ENCODE measurements around the gene PCDHA11. TPM values are rescaled to one million over a fixed set of nuclear protein-coding genes. Genes with fewer than 3 reads are reported as not detected.
"Not testable (repeated sequence)": the region's sequence is repeated elsewhere in the genome, so short reads cannot be mapped to it uniquely, and the experiment has no call there.

The PCDHA11 gene
- total RNA-seq, 4 donors from 2014 or later, result 0.17 to 0.69 (median 0.34) TPM

DNA sequence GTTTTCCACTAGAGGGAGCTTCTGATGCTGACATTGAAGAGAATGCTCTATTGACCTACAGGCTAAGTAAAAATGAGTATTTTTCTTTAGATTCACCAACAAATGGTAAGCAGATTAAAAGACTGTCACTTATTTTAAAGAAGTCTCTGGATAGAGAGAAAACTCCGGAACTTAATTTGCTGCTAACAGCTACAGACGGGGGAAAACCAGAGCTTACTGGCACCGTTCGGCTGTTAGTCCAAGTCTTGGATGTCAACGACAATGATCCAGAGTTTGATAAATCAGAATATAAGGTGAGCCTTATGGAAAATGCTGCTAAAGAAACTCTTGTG lies 764 bp downstream of the PCDHA11 start:
- H3K4me1 ChIP-seq, result no peaks in the 10 kb centered on the region
- intact Hi-C loops (cut with DNase I), result no loop called here
- H3K9me3 ChIP-seq, result peaks cover 0 to 45% (median 17%) of the 10 kb centered on the region in 4 donors
- H3K27me3 ChIP-seq, result peaks cover 0 to 52% (median 2%) of the 10 kb centered on the region in 4 donors
- 64% methylated on average over 5 of the region's 5 CpGs for WGBS
- TF ChIP-seq POLR2AphosphoS5 (IDR thresholded peaks at IDR 0.05) (no peak), POLR2A (IDR thresholded peaks at IDR 0.05; ENCODE audit: low read depth) (no peak), EP300 (IDR thresholded peaks at IDR 0.05) (no peak)
- TF ChIP-seq, protein P1, sequence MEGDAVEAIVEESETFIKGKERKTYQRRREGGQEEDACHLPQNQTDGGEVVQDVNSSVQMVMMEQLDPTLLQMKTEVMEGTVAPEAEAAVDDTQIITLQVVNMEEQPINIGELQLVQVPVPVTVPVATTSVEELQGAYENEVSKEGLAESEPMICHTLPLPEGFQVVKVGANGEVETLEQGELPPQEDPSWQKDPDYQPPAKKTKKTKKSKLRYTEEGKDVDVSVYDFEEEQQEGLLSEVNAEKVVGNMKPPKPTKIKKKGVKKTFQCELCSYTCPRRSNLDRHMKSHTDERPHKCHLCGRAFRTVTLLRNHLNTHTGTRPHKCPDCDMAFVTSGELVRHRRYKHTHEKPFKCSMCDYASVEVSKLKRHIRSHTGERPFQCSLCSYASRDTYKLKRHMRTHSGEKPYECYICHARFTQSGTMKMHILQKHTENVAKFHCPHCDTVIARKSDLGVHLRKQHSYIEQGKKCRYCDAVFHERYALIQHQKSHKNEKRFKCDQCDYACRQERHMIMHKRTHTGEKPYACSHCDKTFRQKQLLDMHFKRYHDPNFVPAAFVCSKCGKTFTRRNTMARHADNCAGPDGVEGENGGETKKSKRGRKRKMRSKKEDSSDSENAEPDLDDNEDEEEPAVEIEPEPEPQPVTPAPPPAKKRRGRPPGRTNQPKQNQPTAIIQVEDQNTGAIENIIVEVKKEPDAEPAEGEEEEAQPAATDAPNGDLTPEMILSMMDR (IDR thresholded peaks at IDR 0.05), result no peak
- H3K4me3 ChIP-seq, result peak overlapping the region in 3 of 4 donors; percentile 28 to 32 (median 32)
- H3K27ac ChIP-seq (replicated peaks in 1 of 4), result no peak overlapping the region
- no peaks in the 10 kb centered on the region for H3K36me3 ChIP-seq
- DNase-seq (ENCODE audit: extremely low spot score), result no peak

DNA sequence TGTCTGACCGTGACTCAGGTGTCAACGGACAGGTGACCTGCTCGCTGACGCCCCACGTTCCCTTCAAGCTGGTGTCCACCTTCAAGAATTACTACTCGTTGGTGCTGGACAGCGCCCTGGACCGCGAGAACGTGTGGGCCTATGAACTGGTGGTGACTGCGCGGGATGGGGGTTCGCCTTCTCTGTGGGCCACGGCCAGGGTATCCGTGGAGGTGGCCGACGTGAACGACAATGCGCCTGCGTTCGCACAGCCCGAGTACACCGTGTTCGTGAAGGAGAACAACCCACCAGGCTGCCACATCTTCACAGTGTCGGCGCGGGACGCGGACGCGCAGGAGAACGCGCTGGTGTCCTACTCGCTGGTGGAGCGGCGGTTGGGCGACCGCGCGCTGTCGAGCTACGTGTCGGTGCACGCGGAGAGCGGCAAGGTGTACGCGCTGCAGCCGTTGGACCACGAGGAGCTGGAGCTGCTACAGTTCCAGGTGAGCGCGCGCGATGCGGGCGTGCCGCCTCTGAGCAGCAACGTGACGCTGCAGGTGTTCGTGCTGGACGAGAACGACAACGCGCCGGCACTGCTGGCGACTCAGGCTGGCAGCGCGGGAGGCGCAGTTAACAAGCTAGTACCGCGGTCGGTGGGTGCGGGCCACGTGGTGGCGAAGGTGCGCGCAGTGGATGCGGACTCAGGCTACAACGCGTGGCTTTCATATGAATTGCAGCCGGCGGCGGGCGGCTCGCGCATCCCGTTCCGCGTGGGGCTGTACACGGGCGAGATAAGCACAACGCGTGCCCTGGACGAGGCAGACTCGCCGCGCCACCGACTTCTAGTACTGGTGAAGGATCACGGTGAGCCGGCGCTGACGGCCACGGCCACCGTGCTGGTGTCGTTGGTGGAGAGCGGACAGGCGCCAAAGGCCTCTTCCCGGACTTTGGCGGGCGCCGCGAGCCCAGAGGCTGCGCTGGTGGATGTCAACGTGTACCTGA lies 1.8 kb downstream of the PCDHA11 start:
- Histone ChIP-seq H3K36me3 (no peaks in the 10 kb centered on the region), H3K27ac (replicated peaks in 1 of 4) (no peak overlapping the region), H3K4me1 (no peaks in the 10 kb centered on the region), H3K27me3 (peaks cover 0 to 61% (median 4%) of the 10 kb centered on the region in 4 donors), H3K4me3 (no peak overlapping the region), H3K9me3 (peaks cover 0 to 48% (median 17%) of the 10 kb centered on the region in 4 donors)
- TF ChIP-seq POLR2AphosphoS5 (IDR thresholded peaks at IDR 0.05), result no peak
- TF ChIP-seq, protein P1 (IDR thresholded peaks at IDR 0.05), result no peak
- no peak for TF ChIP-seq EP300 (IDR thresholded peaks at IDR 0.05)
- TF ChIP-seq POLR2A (IDR thresholded peaks at IDR 0.05; ENCODE audit: low read depth), result no peak
- 44% methylated on average over 19 of the region's 114 CpGs for WGBS
- no peak for DNase-seq (ENCODE audit: extremely low spot score)
- intact Hi-C loops (cut with DNase I), result no loop called here

DNA sequence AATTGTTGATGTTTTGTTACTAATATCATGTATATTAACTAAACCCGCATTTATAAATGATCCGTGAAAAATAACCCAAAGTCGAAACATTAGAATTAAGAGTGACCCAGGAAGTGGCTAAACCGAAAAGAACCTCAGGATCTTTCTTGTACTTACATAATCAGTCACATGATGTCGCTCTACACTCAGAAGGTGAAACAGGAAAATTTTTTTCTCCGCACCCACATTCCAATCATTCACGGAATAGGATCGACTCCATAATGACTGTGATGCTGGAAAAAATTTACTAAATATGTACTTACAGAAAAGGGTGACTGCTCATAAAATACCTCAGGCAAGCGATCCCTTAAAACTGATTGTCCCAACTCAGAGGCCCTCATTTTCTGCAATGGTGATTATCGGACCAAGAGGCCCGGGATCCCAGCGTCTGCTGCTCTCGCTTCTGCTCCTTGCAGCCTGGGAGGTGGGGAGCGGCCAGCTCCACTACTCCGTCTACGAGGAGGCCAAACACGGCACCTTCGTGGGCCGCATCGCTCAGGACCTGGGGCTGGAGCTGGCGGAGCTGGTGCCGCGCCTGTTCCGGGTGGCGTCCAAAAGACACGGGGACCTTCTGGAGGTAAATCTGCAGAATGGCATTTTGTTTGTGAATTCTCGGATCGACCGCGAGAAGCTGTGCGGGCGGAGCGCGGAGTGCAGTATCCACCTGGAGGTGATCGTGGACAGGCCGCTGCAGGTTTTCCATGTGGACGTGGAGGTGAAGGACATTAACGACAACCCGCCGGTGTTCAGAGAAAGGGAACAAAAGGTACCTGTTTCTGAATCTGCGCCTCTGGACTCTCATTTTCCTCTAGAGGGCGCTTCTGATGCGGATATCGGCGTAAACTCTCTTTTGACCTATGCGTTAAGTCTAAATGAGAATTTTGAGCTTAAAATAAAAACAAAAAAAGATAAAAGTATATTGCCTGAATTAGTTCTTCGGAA lies 6.6 kb downstream of the PCDHA11 start, which contains the start of gene PCDHA12:
PCDHA12 (plus strand) TSS at position 224 of the 981 bp plus-strand sequence; CDS start at position 389, 165 bp downstream.
- peak within 1 kb of the TSS in 3 of 4 donors; percentile 32 to 51 (median 38) for H3K4me3 ChIP-seq
- peak within 1 kb of the TSS in 2 of 4 donors; percentile 2 to 20 for H3K27ac ChIP-seq (replicated peaks in 1 of 4)
- H3K4me1 ChIP-seq, result no peaks in the 10 kb centered on the region
- peaks cover 0 to 74% (median 7%) of the 10 kb centered on the region in 4 donors for H3K27me3 ChIP-seq
- 25% methylated on average over 33 of the region's 47 CpGs for WGBS
- H3K36me3 ChIP-seq, result no peaks in the 10 kb centered on the region
- TF ChIP-seq EP300 (IDR thresholded peaks at IDR 0.05) (no peak), POLR2AphosphoS5 (IDR thresholded peaks at IDR 0.05) (no peak), POLR2A (IDR thresholded peaks at IDR 0.05; ENCODE audit: low read depth) (no peak)
- TF ChIP-seq, protein P1 (IDR thresholded peaks at IDR 0.05), result peak in 2 of 3 experiments; percentile 12 to 16
- no peak for DNase-seq (ENCODE audit: extremely low spot score)
- intact Hi-C loops (cut with DNase I), result no loop called here
- H3K9me3 ChIP-seq, result peaks cover 0 to 47% (median 24%) of the 10 kb centered on the region in 4 donors

DNA sequence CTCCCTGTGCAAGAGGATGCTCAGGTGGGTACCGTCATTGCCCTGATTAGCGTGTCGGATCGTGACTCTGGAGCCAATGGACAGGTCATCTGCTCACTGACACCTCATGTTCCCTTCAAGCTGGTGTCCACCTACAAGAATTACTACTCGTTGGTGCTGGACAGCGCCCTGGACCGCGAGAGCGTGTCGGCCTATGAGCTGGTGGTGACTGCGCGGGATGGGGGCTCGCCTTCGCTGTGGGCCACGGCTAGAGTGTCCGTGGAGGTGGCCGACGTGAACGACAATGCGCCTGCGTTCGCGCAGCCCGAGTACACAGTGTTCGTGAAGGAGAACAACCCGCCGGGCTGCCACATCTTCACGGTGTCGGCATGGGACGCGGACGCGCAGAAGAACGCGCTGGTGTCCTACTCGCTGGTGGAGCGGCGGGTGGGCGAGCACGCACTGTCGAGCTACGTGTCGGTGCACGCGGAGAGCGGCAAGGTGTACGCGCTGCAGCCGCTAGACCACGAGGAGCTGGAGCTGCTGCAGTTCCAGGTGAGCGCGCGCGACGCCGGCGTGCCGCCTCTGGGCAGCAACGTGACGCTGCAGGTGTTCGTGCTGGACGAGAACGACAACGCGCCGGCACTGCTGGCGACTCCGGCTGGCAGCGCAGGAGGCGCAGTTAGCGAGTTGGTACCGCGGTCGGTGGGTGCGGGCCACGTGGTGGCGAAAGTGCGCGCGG lies 7.9 kb downstream of the PCDHA11 start:
- H3K27ac ChIP-seq (replicated peaks in 1 of 4); H3K36me3 ChIP-seq; intact Hi-C loops (cut with DNase I); H3K4me1 ChIP-seq; DNase-seq (ENCODE audit: extremely low spot score); H3K4me3 ChIP-seq: not testable (repeated sequence)
- WGBS, result 48% methylated on average over 44 of the region's 80 CpGs
- H3K27me3 ChIP-seq, result peaks cover 0 to 66% (median 5%) of the 10 kb centered on the region in 4 donors
- peaks cover 0 to 34% (median 14%) of the 10 kb centered on the region in 4 donors for H3K9me3 ChIP-seq

Data from esophagus muscularis mucosa (tissue), 4 donors.